Measurements from ENCODE around the gene SCRN1.

GRCh38 chr7:29885626-29886025, 104.0 kb downstream of the SCRN1 start:
- TF ChIP-seq, protein P1, sequence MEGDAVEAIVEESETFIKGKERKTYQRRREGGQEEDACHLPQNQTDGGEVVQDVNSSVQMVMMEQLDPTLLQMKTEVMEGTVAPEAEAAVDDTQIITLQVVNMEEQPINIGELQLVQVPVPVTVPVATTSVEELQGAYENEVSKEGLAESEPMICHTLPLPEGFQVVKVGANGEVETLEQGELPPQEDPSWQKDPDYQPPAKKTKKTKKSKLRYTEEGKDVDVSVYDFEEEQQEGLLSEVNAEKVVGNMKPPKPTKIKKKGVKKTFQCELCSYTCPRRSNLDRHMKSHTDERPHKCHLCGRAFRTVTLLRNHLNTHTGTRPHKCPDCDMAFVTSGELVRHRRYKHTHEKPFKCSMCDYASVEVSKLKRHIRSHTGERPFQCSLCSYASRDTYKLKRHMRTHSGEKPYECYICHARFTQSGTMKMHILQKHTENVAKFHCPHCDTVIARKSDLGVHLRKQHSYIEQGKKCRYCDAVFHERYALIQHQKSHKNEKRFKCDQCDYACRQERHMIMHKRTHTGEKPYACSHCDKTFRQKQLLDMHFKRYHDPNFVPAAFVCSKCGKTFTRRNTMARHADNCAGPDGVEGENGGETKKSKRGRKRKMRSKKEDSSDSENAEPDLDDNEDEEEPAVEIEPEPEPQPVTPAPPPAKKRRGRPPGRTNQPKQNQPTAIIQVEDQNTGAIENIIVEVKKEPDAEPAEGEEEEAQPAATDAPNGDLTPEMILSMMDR (IDR thresholded peaks at IDR 0.05): no peak
- no peak for TF ChIP-seq POLR2AphosphoS5 (IDR thresholded peaks at IDR 0.05)

Measured in prostate gland (tissue), 2 donors.